Endothelial cell of umbilical vein (primary cell): ENCODE results near the gene BSG. TPM values are rescaled to one million over a fixed set of nuclear protein-coding genes. Genes with fewer than 3 reads are reported as not detected.

Experiments
- BruUV-seq: library from RNA; stranded (reverse); fragments of 400-500 nt; replicated peaks from 2 replicates; lab custom pipeline; 2021; lab: Mats Ljungman, UMichigan
- CTCF ChIA-PET: fragments of 300-600, 350-600 bp; sonication (Branson Sonifier 250); formaldehyde crosslinking; loops from one replicate; lab custom pipeline; 2021; ENCODE audit warnings: antibody characterized with exemption, inconsistent platforms; lab: Charles Lee
- POLR2A ChIA-PET: fragments of 300-600, 350-600 bp; sonication (Branson Sonifier 250); formaldehyde crosslinking; loops from one replicate; lab custom pipeline; 2021; ENCODE audit warnings: antibody characterized with exemption, inconsistent platforms; lab: Charles Lee
- DNase-seq: peaks from one replicate; pipeline ENCODE4 v3.0.0-alpha.2; 2011; ENCODE audit warnings: low read depth, low spot score
- FAIRE-seq: peaks from 2 replicates; lab custom pipeline; 2011; peaks lifted over from hg19 to GRCh38; lab: Jason Lieb, UNC
- H2AFZ ChIP-seq: 2 replicates; pipeline ENCODE4 v1.6.0; 2012; ENCODE audit warnings: low read depth, low read length, control low read depth, inconsistent platforms
- H3K27ac ChIP-seq: 2 replicates; pipeline ENCODE4 v1.5.1; 2011; ENCODE audit warnings: low read depth, mild to moderate bottlenecking, control low read depth, low read length, moderate library complexity; ENCODE audit not compliant: insufficient read depth
- H3K27me3 ChIP-seq, 2 experiments: 2 replicates each; pipeline versions ENCODE4 v1.6.0 to v1.6.1; 2011; ENCODE audit warnings: low read length in 2 of 2, mixed read lengths in 1 of 2; ENCODE audit not compliant: control insufficient read depth in 2 of 2, insufficient read depth in 2 of 2
- H3K36me3 ChIP-seq, 2 experiments: 2 replicates in 1 of 2; 3 replicates in 1 of 2; pipeline ENCODE4 v1.5.1; 2011; ENCODE audit warnings: low read length in 2 of 2, mild to moderate bottlenecking in 1 of 2, moderate library complexity in 1 of 2; ENCODE audit not compliant: control insufficient read depth in 2 of 2, insufficient read depth in 2 of 2; ENCODE audit errors: extremely low read depth in 1 of 2
- H3K4me1 ChIP-seq: 3 replicates; pipeline ENCODE4 v1.5.1; 2011; ENCODE audit warnings: mild to moderate bottlenecking, low read length; ENCODE audit not compliant: control insufficient read depth, insufficient read depth; ENCODE audit errors: extremely low read depth
- H3K4me2 ChIP-seq: 2 replicates; pipeline ENCODE4 v1.6.1; 2011; ENCODE audit warnings: low read length, control low read depth, mixed read lengths; ENCODE audit not compliant: insufficient read depth
- H3K4me3 ChIP-seq, 3 experiments: fragments of 200-600 bp in 1 of 3; sonication (generic), shearing (Covaris generic) in 1 of 3; replicated peaks in 1 of 3; 2 replicates each; pipeline ENCODE4 v1.5.1; 2011 to 2016; ENCODE audit warnings: control low read depth in 3 of 3, low read length in 3 of 3, mild to moderate bottlenecking in 2 of 3, inconsistent platforms in 1 of 3, low read depth in 1 of 3, moderate library complexity in 1 of 3; ENCODE audit not compliant: insufficient read depth in 1 of 3
- H3K79me2 ChIP-seq: 2 replicates; pipeline ENCODE4 v1.6.0; 2012; ENCODE audit warnings: low read length, inconsistent platforms; ENCODE audit not compliant: control insufficient read depth, insufficient read depth
- H3K9ac ChIP-seq: replicated peaks from 2 replicates; pipeline ENCODE3; 2011; ENCODE audit warnings: low read length, control low read depth; ENCODE audit not compliant: insufficient read depth; ENCODE audit errors: extremely low read depth
- H3K9me1 ChIP-seq: replicated peaks from 3 replicates; pipeline ENCODE4 v1.6.0; 2011; ENCODE audit warnings: mild to moderate bottlenecking, low read length; ENCODE audit not compliant: control insufficient read depth, insufficient read depth; ENCODE audit errors: extremely low read depth
- H3K9me3 ChIP-seq: replicated peaks from 2 replicates; pipeline ENCODE4 v1.5.1; 2012; ENCODE audit warnings: low read length, inconsistent platforms; ENCODE audit not compliant: control insufficient read depth, insufficient read depth
- H4K20me1 ChIP-seq: replicated peaks from 2 replicates; pipeline ENCODE3; 2011; ENCODE audit warnings: mild to moderate bottlenecking, low read length; ENCODE audit not compliant: control insufficient read depth, insufficient read depth; ENCODE audit errors: extremely low read depth
- EZH2 ChIP-seq: IDR thresholded peaks from 2 replicates; pipeline ENCODE4 v1.6.1; 2012; ENCODE audit warnings: borderline replicate concordance, low read depth, mild to moderate bottlenecking, moderate library complexity, low read length, inconsistent platforms; ENCODE audit not compliant: severe bottlenecking
- FOS ChIP-seq: IDR thresholded peaks from 2 replicates; pipeline ENCODE4 v1.6.1; 2011; ENCODE audit warnings: mild to moderate bottlenecking, low read length, moderate library complexity, borderline replicate concordance; ENCODE audit not compliant: insufficient read depth
- GATA2 ChIP-seq: IDR thresholded peaks from 2 replicates; pipeline ENCODE4 v1.7.0; 2011; ENCODE audit warnings: low read depth, mild to moderate bottlenecking, moderate library complexity, mixed read lengths, low read length; ENCODE audit not compliant: insufficient read length, insufficient read depth
- JUN ChIP-seq: IDR thresholded peaks from 2 replicates; pipeline ENCODE4 v1.6.1; 2011; ENCODE audit warnings: borderline replicate concordance, low read depth; ENCODE audit not compliant: insufficient read length, insufficient read depth
- MYC ChIP-seq: IDR thresholded peaks from one replicate; pipeline ENCODE4 v1.6.1; 2011; ENCODE audit warnings: mild to moderate bottlenecking, low read depth, low read length
- POLR2A ChIP-seq: IDR thresholded peaks from 2 replicates; pipeline ENCODE4 v1.6.1; 2012; ENCODE audit warnings: low read depth, mild to moderate bottlenecking, control low read depth, low read length
- POLR2AphosphoS5 ChIP-seq: IDR thresholded peaks from 2 replicates; pipeline ENCODE4 v1.6.1; 2012; ENCODE audit warnings: low read depth, mild to moderate bottlenecking, control low read depth, low read length, moderate library complexity; ENCODE audit not compliant: insufficient read depth
- dilution Hi-C: fragments of 300-500 bp; cut with MboI; formaldehyde crosslinking; loops from one replicate; pipeline ENCODE4 v1.15.0; 2019; ENCODE audit warnings: low sequenced_read_pairs; ENCODE audit not compliant: extremely low pct_ligation_motif_present
- intact Hi-C: fragments of 100-400 bp; cut with micrococcal nuclease; formaldehyde crosslinking; loops from one replicate; pipeline ENCODE4 v1.10.0; 2022
- polyA plus RNA-seq, 4 experiments: library from polyadenylated mRNA; depleted of rRNA in 3 of 4; stranded (reverse) in 3 of 4; unstranded in 1 of 4; fragments of >200 nt; gene quantifications; 2 replicates each; pipeline versions ENCODE4 v1.2.1 to v1.2.3, GENCODE V29; 2011 to 2012; ENCODE audit warnings: missing spikeins in 1 of 4
- total RNA-seq: library from RNA; stranded (reverse); gene quantifications from 2 replicates; pipeline ENCODE4 v1.2.3, GENCODE V29; 2021
- TF ChIP-seq, protein P1 (sequence below): IDR thresholded peaks from 2 replicates; pipeline ENCODE4 v1.6.1; 2011; ENCODE audit not compliant: insufficient read depth, insufficient read length
- TF ChIP-seq, protein P2 (sequence below), 2 donors: IDR thresholded peaks; 1 replicate in 1 of 2; 2 replicates in 1 of 2; pipeline ENCODE4 v1.5.1; 2011; ENCODE audit warnings: low read length in 2 of 2, mild to moderate bottlenecking in 2 of 2, moderate library complexity in 2 of 2, control low read depth in 1 of 2, inconsistent platforms in 1 of 2, low read depth in 1 of 2; ENCODE audit not compliant: insufficient read depth in 1 of 2; ENCODE audit errors: extremely low read depth in 1 of 2

Gene BSG
- total and polyA plus RNA-seq, 2 donors (not counting 3 experiments of a cell fraction or from before 2014, with no cell fraction given), result 485 to 661 TPM

DNA sequence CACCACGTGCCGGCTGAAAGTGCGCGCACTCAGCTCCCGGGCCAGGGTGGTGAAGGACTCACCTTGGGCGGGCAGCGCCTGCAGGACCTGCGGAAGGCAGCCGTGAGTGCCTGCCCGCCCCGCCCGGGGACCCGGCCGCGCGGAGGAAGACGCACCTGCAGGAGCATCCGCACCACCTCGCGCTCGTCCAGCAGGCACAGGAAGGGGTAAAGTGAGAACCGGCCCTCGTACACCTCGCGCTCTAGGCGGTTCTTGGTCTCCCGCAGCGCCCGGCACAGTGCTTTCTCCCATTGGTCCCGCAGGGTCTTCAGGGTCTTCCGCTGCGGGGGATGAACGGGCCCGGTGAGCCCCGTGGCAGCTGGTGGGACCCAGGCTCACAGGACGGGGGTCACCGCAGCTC lies 50.3 kb downstream of the BSG start:
- Histone ChIP-seq H3K9me1 (no peaks in the 10 kb centered on the region), H3K27ac (no peak overlapping the region), H4K20me1 (no peaks in the 10 kb centered on the region), H3K4me1 (no peaks in the 10 kb centered on the region), H3K9me3 (no peaks in the 10 kb centered on the region), H3K4me2 (no peak overlapping the region), H3K36me3 (peaks cover 3 to 30% of the 10 kb centered on the region in 2 experiments), H3K4me3 (no peak overlapping the region), H3K9ac (no peak overlapping the region), H3K79me2 (no peaks in the 10 kb centered on the region), H3K27me3 (no peaks in the 10 kb centered on the region), H2AFZ (no peak overlapping the region)
- dilution Hi-C loops (no loop called here), intact Hi-C loops (no loop called here)
- CTCF ChIA-PET, result no interaction called here
- POLR2A ChIA-PET, result no interaction called here
- DNase-seq (no peak), FAIRE-seq (no peak)
- TF ChIP-seq FOS (no peak), POLR2A (no peak), MYC (no peak), EZH2 (no peak), POLR2AphosphoS5 (no peak), GATA2 (no peak), JUN (no peak)
- TF ChIP-seq, protein P1, sequence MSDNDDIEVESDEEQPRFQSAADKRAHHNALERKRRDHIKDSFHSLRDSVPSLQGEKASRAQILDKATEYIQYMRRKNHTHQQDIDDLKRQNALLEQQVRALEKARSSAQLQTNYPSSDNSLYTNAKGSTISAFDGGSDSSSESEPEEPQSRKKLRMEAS, result no peak
- TF ChIP-seq, protein P2, sequence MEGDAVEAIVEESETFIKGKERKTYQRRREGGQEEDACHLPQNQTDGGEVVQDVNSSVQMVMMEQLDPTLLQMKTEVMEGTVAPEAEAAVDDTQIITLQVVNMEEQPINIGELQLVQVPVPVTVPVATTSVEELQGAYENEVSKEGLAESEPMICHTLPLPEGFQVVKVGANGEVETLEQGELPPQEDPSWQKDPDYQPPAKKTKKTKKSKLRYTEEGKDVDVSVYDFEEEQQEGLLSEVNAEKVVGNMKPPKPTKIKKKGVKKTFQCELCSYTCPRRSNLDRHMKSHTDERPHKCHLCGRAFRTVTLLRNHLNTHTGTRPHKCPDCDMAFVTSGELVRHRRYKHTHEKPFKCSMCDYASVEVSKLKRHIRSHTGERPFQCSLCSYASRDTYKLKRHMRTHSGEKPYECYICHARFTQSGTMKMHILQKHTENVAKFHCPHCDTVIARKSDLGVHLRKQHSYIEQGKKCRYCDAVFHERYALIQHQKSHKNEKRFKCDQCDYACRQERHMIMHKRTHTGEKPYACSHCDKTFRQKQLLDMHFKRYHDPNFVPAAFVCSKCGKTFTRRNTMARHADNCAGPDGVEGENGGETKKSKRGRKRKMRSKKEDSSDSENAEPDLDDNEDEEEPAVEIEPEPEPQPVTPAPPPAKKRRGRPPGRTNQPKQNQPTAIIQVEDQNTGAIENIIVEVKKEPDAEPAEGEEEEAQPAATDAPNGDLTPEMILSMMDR (IDR thresholded peaks at IDR 0.05; ENCODE audit: extremely low read depth in 1 of 2, insufficient read depth in 1 of 2, low read depth in 1 of 2, low read length in 2 of 2), result no peak
- BruUV-seq, result no TSS peak
